ENCODE measurements around the gene CFAP54.

The CFAP54 gene

DNA sequence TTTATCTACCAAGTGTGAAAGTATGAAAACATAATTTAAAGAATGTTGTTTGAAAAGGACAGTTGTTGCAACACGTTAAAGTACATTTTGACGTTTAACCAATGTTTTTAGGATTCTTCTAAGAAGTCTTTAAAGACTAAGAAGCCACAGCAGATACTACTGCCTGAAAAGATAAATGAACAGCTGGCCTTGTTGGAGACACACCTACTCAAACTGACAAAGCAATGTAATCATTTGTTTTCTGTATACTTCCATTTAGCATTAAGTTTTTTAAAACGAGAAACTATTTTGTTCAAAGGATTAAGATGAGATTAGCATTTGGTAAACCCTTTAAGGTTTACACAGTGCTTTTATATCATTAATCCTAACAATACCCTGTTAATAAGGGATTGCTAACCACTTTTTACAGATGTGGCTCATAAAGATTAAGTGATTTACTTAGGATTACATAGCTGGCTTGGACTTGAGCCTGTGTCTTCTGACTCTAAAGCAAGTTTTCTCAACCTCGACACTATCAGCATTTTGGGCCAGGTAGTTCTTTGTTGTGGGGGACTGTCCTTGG, 134.4 kb downstream of the CFAP54 start:
- H3K4me1 ChIP-seq (ENCODE audit: insufficient read depth, poor library complexity, severe bottlenecking) = no peaks in the 10 kb centered on the region
- no peak overlapping the region for H3K4me3 ChIP-seq (ENCODE audit: severe bottlenecking)
- no peaks in the 10 kb centered on the region for H3K27me3 ChIP-seq (ENCODE audit: insufficient read depth, poor library complexity, severe bottlenecking)
- H3K9me3 ChIP-seq (ENCODE audit: severe bottlenecking) = no peaks in the 10 kb centered on the region
- H3K36me3 ChIP-seq (ENCODE audit: low read depth) = no peaks in the 10 kb centered on the region
- TF ChIP-seq, protein P1, sequence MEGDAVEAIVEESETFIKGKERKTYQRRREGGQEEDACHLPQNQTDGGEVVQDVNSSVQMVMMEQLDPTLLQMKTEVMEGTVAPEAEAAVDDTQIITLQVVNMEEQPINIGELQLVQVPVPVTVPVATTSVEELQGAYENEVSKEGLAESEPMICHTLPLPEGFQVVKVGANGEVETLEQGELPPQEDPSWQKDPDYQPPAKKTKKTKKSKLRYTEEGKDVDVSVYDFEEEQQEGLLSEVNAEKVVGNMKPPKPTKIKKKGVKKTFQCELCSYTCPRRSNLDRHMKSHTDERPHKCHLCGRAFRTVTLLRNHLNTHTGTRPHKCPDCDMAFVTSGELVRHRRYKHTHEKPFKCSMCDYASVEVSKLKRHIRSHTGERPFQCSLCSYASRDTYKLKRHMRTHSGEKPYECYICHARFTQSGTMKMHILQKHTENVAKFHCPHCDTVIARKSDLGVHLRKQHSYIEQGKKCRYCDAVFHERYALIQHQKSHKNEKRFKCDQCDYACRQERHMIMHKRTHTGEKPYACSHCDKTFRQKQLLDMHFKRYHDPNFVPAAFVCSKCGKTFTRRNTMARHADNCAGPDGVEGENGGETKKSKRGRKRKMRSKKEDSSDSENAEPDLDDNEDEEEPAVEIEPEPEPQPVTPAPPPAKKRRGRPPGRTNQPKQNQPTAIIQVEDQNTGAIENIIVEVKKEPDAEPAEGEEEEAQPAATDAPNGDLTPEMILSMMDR (IDR thresholded peaks at IDR 0.05; ENCODE audit: poor library complexity, severe bottlenecking) = no peak
- ATAC-seq (ENCODE audit: low read depth) = no peak
- no peak overlapping the region for H3K27ac ChIP-seq (ENCODE audit: poor library complexity, severe bottlenecking)
- no peak for DNase-seq (ENCODE audit: low spot score)

DNA sequence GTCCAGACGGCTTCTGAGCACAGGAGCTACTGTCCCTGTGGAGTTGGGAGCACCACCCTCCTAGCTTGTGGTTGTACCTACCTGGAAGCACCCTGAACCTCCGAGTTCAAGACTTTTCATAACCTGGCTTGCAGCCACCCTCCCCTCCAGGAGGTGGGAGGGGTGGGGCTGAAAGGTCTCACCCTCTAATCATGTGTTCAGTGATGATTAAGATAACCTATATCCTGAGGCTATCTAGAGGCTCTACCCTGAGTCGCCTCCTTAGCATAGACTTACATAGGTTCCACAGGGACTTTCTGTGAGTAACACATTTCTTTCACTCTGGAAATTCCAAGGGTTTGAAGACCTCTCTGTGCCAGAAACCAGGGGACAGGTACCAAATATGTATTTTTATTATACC, 146.5 kb downstream of the CFAP54 start:
- peak; percentile 38; the same call in 2 of the 3 replicates for ATAC-seq (ENCODE audit: low read depth)
- H3K4me1 ChIP-seq (ENCODE audit: insufficient read depth, poor library complexity, severe bottlenecking) = no peaks in the 10 kb centered on the region
- no peaks in the 10 kb centered on the region for H3K9me3 ChIP-seq (ENCODE audit: severe bottlenecking)
- no peak overlapping the region for H3K4me3 ChIP-seq (ENCODE audit: severe bottlenecking)
- H3K27ac ChIP-seq (ENCODE audit: poor library complexity, severe bottlenecking) = no peak overlapping the region
- no peaks in the 10 kb centered on the region for H3K36me3 ChIP-seq (ENCODE audit: low read depth)
- TF ChIP-seq, protein P1 (IDR thresholded peaks at IDR 0.05; ENCODE audit: poor library complexity, severe bottlenecking) = no peak
- DNase-seq (ENCODE audit: low spot score) = no peak
- no peaks in the 10 kb centered on the region for H3K27me3 ChIP-seq (ENCODE audit: insufficient read depth, poor library complexity, severe bottlenecking)

DNA sequence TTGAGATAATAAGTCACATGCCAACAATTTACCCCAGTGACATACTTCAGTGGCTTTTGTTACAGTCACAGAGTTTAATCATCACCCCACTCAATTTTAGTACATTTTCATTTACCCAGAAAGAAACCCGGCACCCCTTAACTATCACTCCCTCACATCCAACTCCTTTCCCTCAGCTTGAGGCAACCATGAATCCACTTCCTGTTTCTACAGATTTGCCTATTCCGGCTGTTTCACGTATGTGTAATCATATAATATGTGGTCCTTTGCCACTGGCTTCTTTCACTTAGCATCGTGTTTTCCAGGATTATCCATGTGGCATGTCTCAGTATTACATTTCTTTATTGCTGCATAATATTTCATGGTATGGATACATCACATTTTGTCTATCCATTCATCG, 147.5 kb downstream of the CFAP54 start:
- no peaks in the 10 kb centered on the region for H3K4me1 ChIP-seq (ENCODE audit: insufficient read depth, poor library complexity, severe bottlenecking)
- no peak overlapping the region for H3K27ac ChIP-seq (ENCODE audit: poor library complexity, severe bottlenecking)
- no peak overlapping the region for H3K4me3 ChIP-seq (ENCODE audit: severe bottlenecking)
- no peaks in the 10 kb centered on the region for H3K27me3 ChIP-seq (ENCODE audit: insufficient read depth, poor library complexity, severe bottlenecking)
- no peaks in the 10 kb centered on the region for H3K36me3 ChIP-seq (ENCODE audit: low read depth)
- DNase-seq (ENCODE audit: low spot score) (no peak), ATAC-seq (ENCODE audit: low read depth) (no peak)
- TF ChIP-seq, protein P1 (IDR thresholded peaks at IDR 0.05; ENCODE audit: poor library complexity, severe bottlenecking) = no peak
- H3K9me3 ChIP-seq (ENCODE audit: severe bottlenecking) = no peaks in the 10 kb centered on the region

DNA sequence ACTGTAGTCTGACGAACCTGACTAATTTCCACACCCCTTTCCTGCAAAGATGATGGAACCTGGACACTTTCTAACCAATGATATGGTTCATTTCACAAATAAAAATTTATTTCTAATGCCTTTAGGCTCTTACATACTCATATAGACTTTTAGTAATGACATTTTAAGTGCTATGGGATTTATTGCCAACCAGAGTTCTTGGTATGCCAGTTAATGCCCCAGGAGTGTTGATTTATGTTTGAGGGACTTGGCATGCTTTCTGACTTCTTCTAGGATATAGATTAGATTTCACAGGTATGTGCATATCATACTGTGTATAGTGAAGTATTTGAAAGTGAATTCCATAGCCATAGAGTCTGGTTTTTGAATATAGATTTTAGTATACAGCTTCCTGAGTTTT, 159.5 kb downstream of the CFAP54 start:
- Histone ChIP-seq H3K27ac (ENCODE audit: poor library complexity, severe bottlenecking) (no peak overlapping the region), H3K4me3 (ENCODE audit: severe bottlenecking) (no peak overlapping the region), H3K9me3 (ENCODE audit: severe bottlenecking) (no peaks in the 10 kb centered on the region), H3K36me3 (ENCODE audit: low read depth) (no peaks in the 10 kb centered on the region), H3K27me3 (ENCODE audit: insufficient read depth, poor library complexity, severe bottlenecking) (no peaks in the 10 kb centered on the region), H3K4me1 (ENCODE audit: insufficient read depth, poor library complexity, severe bottlenecking) (no peaks in the 10 kb centered on the region)
- DNase-seq (ENCODE audit: low spot score) (no peak), ATAC-seq (ENCODE audit: low read depth) (no peak)
- TF ChIP-seq, protein P1 (IDR thresholded peaks at IDR 0.05; ENCODE audit: poor library complexity, severe bottlenecking) = no peak

DNA sequence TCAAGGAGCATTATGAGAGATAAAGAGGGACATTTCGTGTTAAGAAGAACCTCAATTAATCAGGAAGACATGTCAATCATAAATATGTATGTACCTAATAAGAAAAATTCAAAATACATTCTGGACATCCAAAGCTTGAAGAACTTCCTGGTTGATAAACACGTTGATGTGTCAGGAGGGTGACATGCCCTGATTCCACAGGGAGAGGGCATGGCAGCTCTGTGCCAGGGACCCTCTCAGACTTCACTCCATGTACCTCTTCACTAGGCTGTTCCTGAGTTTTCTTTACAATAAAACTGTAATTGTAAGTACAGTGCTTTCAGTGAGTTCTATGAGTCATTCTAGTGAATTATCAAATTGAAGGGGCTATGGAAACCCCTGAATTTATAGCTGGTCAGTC, 163.5 kb downstream of the CFAP54 start:
- Histone ChIP-seq H3K27ac (ENCODE audit: poor library complexity, severe bottlenecking) (no peak overlapping the region), H3K4me3 (ENCODE audit: severe bottlenecking) (no peak overlapping the region), H3K36me3 (ENCODE audit: low read depth) (no peaks in the 10 kb centered on the region), H3K9me3 (ENCODE audit: severe bottlenecking) (no peaks in the 10 kb centered on the region), H3K27me3 (ENCODE audit: insufficient read depth, poor library complexity, severe bottlenecking) (peaks cover 3% of the 10 kb centered on the region), H3K4me1 (ENCODE audit: insufficient read depth, poor library complexity, severe bottlenecking) (no peaks in the 10 kb centered on the region)
- TF ChIP-seq, protein P1 (IDR thresholded peaks at IDR 0.05; ENCODE audit: poor library complexity, severe bottlenecking) = no peak
- DNase-seq (ENCODE audit: low spot score) = no peak
- ATAC-seq (ENCODE audit: low read depth) = no peak
